GM21528 (cell line): ENCODE results near the gene ERCC3.

Experiments
- ATAC-seq: cut with Tn5 transposase; IDR thresholded peaks from one replicate; pipeline ENCODE4 v1.9.1; 2021; ENCODE audit warnings: mild to moderate bottlenecking, moderate library complexity; ENCODE audit not compliant: unreplicated experiment, low FRiP score

Gene ERCC3

GRCh38 chr2:127293748-127294562 is at the start of gene ERCC3:
ERCC3 (minus strand) TSS chr2:127294144; CDS start chr2:127294081, 63 bp downstream.
- ATAC-seq, result peak; percentile 97

GRCh38 chr2:127343277-127343676 is 49.3 kb upstream of the ERCC3 start:
- no peak for ATAC-seq

- ATAC-seq, result peak; percentile 74
These were observed 48.2 kb upstream of the ERCC3 start for GRCh38 chr2:127342101-127342500.

GRCh38 chr2:127332335-127332734 is 38.4 kb upstream of the ERCC3 start:
- no peak for ATAC-seq

- no peak for ATAC-seq
These were observed 36.8 kb upstream of the ERCC3 start for GRCh38 chr2:127330753-127331152.

DNA sequence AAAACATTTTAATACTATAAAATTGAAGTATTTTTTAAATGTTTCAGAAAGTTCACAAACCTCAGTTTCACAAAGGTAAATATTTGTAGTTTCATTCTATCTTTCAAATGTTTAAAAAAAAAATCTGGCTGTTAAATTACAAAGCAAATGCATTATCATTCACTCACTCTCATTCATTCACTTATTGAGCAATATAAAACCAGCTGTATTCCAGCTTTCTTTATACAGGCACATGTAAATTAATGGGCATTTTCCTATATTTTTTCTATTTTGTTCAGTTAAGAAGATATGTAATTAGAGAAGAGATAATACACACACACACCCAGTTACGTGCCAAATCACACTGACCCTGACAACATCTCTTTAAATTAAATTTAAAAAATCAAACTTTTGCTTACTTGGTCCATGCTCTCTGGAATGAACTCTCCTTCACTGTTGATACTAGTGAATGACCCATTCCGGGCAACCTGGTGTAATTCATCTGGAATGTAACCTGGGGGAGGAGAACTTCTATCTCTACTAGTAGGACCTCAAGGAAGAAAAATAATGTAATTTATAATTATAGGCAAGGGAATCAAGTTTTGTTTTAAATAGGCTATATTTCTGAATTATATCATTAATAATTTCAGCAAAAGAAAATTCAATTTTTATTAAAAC is 32.5 kb upstream of the ERCC3 start:
- no peak for ATAC-seq

DNA sequence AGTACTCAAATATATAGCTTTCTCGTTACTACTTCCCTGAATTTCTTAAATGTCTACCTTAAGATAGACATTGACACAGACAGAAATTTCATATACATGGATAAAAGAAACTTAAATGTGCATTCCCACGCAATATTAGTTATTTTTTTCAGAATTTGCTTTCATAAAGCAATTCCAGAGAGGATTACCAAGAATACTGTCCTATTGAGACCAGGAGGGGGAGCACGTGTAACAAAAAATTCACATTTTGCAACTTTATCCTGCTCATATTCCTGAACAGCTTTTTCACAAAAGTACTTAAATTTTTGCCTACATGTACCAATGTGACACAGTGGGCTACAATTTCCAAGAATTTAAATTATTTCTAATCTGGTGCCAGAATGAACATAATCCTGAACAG is 30.7 kb upstream of the ERCC3 start:
- no peak for ATAC-seq

- no peak for ATAC-seq
These were observed 27.4 kb upstream of the ERCC3 start for GRCh38 chr2:127321303-127321702.

DNA sequence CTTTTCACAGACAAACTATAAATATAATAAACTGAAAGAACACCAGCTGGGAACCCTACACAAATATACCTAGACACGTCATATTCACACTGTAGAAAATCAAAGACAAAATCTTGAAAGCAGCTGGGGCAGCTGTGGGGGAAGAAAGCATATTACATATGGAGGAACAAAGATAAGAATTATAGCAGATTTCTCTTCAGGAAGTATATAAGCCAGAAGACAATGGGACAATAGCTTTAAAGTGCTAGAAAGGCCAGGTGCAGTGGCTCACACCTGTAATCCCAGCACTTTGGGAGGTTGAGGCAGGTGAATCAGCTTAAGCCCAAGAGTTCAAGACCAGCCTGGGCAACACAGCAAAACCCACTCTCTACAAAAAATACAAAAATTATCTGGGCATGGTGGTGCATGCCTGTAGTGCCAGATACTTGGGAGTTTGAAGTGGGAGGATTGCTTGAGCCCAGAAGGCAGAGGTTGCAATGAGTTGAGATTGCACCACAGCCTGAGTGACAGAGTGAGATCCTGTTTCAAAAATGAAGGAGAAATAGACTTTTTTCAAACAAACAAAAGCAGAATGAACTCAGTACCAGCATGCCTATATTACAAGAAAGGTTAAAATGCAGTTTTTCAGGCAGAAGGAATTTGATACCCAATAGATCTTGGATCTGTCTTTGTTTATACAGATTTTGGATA is 26.8 kb upstream of the ERCC3 start:
- no peak for ATAC-seq

DNA sequence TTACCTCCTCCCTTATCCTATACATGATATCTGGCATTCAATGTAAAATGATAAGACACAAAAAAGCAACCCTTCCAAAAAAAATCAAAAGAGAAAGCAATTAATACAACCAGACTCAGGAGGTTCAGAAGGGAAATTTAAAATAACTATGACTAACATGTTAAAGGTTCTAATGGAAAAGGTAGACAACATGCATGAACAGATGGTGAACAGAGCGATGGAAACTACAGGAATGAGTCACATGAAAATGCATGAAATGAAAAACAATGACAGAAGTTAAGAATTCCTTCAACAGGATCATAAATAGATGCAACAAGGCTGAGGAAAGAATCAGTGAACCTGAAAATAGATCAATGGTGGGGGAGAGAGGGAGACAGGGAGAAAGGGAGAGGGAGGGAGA is 26.1 kb upstream of the ERCC3 start:
- no peak for ATAC-seq

DNA sequence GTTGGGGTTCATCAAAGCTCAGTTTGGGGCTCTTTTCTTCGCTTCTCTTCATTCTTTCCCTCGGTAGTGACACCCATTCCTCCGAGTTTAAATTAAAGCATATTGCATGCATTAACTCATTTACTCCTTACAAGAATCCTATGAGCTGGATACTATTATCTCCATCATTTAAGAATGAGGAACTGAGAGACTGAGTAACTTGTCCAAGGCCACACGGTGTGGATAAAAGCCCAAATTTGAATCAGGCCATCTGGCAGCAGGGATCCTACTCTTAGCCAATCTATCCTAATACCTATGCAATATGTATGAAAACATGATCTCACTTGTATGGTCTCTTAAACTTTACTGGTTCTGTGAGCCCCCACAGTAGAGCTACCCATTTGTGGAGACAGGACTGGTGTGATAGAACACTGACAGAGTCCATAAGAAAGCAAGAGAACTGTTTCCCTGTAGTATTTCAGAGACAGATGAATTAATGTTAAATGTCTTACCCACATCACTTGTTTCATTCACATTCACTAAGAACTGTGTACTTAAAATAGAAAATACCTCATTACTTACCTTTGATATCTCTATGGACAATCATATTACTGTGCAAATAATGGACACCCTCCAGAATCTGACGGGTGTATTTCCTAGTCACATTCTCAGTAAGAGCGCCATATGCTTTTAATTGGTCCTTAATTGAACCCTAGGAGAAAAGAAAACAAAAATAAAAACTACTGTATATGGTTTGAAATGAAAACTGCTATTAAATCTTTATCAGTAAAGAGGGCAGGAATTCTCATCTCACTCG is 20.4 kb upstream of the ERCC3 start:
- ATAC-seq, result no peak

DNA sequence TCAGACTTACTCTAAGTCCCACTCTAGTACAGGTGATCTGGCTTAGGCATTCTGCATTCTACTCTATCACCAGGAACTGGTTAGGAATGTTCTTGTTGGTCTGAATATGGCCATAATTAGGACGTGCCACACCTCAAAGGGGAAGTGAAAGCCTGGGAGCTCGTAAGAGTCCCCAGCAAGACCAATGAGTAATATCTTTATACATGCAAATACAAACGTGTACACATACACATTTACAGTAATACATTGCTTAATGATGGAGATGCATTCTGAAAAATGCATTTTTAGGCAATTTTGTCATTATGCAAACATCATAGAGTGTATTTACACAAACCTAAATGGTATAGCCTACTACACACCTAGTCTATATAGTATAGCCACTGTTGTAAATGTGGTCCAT is 19.5 kb upstream of the ERCC3 start:
- ATAC-seq, result peak; percentile 93

DNA sequence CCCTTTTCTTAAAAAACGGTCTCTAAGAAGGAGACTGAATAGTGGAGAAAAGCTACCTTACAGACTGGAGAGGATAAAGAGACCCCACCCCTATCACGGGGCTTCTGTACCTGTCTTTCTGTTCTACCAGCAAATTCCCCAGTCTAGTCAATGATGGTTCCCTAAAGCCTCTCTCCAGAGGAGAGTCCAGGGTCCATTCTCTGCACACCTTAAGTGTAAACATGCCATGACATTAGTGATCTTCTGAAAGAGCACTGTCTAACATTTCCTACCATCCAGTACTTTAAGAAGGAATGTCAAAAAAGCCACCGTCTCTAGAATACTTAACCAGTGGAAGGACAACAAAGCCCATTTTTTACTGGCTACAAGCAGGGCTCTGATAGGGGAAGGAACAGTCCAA is 17.0 kb upstream of the ERCC3 start:
- ATAC-seq, result no peak

- ATAC-seq, result no peak
These were observed 15.5 kb upstream of the ERCC3 start for GRCh38 chr2:127309468-127309867.

DNA sequence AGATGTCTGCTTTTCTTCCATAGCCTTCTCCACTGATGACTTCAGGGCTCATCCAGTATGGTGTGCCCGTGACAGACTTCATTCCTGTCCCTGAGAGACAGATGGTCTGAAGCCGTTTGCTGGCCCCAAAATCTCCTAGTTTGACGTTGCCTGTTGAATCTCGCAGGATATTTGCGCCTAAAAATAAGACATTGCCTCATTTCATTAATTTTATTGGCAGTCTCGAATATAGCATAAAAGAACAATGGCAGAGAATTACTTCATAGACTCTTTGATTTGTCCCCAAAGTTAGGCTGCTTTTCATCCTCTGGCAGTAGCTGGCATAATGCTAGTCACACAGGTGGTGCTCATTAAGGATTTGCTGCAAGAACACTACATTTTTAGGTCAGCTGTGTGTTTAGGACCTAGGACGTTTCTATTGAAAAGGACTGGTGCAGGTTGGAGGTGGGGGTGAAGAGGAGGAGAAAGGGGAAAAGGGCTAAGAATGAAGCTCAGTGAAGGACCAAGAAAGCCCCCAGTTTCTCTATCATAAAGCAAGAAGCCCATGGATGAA is 14.7 kb upstream of the ERCC3 start:
- no peak for ATAC-seq

GRCh38 chr2:127305990-127306585 is 12.1 kb upstream of the ERCC3 start:
- no peak for ATAC-seq

GRCh38 chr2:127302168-127302567 is 8.2 kb upstream of the ERCC3 start:
- no peak for ATAC-seq

DNA sequence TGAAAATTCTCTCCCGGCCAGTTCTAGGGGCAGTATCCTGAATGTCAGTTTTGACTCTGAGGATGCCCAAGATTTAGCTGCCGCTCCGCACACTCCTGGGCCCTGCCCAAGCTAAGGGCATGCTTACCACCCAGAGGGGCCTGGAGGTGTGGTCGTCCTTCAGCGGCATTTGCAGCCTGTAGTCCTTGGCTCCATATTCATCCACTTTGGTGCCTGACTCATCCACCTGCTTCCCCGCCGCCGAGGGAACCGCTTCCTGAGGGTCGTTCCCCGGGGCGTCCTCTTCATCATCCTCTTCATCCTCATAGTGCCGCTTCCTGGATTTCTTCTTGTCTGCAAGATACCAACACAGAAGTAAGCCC is 577 bp downstream of the ERCC3 start:
- peak; percentile 4 for ATAC-seq

DNA sequence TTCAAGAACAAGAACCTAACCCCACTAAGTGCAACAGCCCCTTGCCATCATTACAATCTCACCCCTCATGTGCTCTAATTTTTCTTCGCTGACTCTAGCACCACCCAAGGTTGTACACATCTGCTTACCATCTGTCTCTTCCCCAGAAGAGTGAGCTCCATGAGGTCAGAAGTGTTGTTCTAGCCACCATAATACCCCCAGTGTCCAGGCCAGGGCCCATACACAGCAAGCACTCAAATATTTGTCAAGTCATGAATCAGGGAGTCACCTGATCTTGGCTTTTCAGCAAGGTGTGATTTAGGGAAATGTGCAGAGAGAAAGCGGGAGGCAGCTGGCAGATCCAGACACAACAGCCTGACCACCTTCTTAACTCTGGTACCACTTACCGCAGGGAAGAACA is 5.7 kb downstream of the ERCC3 start:
- no peak for ATAC-seq

- ATAC-seq, result no peak
These were observed 10.7 kb downstream of the ERCC3 start for GRCh38 chr2:127283275-127283674.
